NCI-H1436 treated with DMSO at 0.1 percent for 48 hours (cell line): ENCODE data around the gene SPATA32.

Experiments
- DNase-seq: peaks from one replicate; lab custom pipeline; 2025; lab: John Stamatoyannopoulos, UW

Gene SPATA32

DNA sequence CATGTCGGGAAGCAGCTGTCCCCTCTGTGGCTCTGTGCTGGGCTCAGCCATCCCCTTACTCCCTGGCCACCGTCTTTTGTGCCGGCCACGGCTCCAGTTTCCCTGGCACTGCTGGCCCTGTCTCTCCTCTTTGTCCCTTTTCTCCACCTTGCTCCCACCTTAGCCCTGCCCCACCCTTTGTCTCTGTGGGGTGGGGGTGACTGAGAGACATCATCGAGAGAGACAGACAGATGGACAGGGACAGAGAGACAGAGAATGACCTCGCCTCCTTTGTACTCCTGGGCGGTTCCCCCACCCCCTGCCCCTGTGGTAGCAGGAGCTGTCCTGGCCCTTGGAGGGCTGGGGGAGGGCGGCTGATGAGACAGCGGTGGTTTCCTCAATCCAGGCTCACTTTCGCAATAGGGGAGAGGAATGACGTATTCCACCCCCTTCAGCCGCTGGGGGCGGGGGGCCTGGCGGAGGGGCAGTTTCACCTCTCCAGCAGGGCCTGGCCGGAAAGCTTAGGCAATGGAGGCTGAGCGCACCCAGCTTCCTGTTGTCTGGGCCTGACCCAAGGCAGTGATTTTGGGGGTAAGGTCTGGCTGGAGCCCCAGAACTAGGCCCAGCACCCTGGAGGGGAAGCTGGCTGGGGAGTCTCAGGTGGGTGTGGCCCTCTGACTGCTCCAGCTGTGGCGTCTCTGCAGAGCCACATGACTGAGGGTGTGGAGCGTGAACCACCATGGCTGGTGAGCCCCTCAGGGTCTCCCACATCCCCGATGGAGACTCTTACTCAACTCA is 32.9 kb downstream of the SPATA32 start:
- no peak for DNase-seq

DNA sequence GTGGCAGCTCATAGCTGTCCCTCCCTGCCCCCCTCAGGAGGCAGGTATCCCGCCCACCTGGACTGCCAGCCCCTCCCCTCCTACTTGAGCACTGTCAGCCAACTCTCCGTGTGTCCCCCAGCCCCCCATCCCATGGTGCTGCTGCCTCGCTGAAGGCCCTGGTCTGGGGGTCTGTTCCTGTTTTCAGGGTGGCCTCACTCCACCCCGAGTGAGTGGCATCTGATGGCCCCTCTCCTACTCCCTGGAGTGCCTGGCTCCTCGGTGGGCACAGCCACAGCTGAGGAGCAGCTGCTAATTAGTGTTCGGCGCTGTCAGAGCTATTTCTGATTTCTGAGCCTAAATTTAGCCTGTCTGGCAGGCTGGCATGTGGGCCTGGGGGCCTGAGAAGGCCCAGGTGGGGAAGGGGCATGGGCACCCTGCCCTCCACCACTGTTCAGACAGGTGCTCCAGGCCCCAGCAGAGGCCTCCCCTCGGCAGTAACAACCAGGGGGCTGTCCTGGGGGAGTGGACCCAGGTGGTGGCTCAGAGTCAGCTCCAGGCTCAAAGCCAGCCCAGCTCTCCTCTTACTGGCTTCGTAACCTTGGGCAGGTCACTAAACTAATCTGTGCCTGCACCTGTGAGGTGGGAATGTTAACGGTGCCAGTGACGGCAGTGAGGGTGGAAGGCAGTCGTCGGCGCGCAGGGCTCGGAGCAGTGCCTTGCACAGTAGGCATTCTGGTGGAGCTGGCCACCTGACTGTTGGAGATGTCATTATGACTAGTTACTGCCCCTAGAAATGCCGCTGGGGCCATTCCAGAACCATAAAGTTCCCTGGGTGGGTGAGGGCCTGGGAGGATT is 33.8 kb downstream of the SPATA32 start:
- no peak for DNase-seq

DNA sequence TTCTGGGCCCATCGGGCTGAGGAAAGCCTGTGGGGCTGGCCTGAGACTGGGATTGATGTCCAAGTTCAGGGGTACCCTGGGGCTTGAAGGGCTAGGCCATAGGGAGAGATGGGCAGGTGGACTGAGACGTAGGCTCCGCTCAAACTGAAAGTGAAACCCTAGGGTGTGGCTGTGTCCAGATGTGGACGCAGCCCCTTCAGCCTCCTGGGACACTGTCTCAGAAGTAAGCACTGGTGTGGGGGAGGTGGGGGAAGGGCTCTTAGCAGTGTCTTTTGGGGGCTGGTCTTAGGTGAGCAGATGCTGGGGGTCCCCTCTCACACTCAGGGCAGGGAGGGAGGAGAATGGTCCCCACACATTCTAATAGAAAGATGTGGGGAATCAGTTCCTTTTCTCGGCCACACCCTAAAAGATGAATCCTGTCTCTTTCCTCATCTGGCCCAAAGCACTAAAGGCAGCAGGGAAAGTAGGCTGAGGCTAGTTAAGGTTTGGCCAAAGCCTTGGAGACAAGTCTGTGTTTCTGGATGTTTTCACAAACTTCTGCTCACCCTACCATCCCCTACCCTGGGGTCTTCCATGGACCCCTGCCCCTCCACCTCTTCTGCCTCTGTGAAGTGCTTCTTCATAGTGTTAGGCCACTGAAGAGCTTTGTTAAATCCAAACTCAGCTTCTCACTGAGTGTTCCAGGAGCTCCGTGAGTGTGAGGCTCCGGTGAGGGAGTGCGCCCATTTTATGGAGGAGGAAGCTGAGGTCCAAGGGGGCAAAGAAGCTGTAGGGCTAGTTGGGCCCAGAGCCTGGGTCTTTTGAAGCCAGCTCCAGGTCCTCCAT is 34.6 kb downstream of the SPATA32 start:
- no peak for DNase-seq

DNA sequence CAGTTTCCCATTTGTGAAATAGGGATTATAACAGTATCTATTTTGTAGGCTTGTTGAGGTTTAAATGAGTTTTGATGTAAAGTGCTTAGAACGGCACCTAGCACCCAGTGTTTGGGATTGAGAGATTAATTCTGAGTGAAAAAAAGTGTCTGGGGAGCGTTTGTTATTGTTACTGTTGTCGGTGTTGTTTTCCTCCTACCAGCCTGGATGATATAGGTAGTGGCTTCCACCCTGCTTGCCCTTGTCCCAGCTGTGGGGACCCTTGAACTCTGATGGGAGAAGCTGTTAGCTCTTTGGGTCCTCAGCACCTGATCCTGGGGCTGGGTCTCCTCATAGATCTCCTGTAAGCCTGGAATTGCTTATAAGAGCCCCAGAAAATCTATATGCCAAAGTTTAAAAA is 35.3 kb downstream of the SPATA32 start:
- DNase-seq: no peak

DNA sequence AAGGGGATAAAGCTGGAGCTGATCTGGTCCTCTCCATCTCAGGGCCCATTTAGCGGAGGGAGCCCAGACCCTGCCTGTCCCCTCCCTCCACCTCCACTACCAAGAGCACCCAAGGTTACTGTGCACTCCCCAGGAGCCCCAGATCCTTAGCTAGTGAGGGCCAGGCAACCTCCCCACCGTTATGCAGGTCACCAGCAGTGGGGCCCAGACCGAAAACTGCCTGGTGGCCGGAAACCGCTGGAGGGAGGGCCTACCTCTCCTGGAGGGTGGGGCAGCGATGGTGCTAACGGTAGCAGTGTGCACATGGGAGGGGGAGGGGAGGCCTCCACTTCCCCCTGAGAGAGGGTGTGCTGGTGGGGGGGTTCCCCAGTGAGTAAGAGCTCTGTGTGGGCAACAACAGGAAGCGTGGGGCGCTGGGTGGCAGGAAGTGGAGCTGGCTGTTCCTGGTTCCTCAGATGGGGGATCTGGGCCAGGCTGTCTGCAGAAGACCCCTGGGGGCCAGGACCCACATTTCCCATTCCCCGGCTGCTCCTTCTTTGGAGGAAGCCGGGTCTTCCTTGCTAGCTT is 35.8 kb downstream of the SPATA32 start:
- no peak for DNase-seq

DNA sequence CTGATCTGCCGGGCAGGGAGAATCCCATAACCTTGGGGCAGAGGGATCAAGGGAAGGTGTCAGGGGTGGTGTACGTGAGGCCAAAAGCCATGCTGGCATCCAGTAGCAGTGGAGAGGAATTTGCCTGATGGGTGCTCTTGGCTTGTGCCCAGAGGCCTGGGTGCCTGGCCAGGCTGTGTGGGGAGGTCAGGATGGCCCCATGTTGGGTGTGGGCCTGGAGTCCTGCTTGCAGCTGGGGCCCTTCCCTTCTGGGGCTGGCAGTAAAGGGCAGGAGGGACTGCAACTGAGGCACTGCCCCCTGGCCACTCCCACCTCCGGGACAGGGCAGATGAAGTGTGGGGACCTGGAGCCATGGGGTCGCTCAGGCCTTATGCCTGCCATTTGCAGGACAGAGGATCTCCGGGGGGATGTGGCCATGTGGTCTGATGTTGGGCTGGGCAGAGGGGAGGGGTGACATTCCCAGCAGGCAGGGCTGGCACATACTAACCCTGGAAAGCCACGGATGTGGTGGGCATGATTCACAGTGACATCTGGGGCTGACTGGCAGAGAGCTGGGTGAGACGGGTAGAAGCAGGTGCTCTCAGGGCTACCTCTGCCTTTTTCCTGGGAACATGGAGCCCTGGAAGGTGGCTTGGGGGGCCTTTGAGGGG is 36.7 kb downstream of the SPATA32 start:
- DNase-seq: no peak

DNA sequence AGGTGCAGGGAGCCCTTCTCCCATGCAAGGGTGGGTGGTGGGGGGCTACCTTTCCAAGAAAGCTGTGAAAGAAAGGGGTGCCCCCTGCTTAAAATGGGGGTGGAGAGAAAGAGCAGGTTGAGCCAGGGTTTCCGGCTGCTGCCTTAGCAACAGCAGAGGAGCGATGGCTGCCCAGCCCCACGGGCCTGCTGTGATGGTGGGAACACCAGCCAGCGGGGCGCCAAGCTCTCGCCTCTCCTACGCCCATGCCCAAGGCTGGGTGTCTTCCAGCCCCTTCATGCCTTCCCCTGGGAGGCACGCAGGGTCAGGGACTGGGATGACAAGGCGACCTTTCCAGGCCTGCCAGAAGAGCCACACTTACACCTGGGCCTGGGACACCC is 37.2 kb downstream of the SPATA32 start:
- no peak for DNase-seq

DNA sequence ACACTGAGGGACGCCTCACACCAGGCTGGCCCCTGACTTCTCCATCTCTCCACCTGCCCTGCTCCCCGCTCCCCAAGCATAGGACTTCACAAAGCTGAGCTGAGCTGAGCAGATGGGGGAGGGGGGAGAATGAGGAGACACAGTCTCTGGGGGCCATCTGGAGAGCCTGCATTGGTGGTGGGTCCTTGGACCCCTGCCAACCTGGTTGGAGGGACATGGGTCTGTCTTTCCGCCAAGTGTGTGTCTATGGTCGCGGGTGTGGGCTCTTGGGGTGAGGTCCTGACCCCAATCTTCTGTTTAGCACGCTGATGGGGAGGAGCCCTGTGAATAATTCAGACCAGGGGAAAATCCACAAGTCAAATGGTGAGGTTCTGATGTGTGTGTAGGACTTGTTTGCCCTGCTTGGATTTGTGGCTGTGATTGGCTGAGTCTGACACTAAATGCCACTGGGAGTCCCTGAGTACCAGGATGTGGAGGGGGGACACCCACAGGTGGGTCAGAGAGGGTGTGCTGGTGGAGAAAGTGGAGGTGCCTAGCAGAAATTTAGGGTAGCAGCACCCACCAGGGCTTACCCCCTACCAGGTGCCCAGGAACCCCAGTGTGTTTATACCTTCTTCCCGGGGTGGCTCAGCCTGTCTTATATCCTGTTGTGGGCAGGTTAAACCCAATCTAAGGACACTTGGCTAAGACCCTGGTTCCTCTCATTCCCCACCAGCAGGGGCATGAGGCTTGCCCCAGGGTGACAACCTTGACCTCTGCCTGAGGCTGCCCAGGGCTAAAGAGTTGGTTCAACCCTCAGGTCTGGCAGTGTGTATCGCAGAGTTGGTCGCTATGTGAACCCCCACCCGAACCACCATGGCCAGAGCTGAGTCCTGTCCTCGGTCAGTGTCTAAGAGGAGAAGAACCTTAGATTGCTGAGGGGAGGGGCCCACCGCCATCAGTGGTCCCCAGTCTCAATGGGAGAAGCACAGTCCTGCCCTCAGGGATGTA is 38.1 kb downstream of the SPATA32 start:
- no peak for DNase-seq

DNA sequence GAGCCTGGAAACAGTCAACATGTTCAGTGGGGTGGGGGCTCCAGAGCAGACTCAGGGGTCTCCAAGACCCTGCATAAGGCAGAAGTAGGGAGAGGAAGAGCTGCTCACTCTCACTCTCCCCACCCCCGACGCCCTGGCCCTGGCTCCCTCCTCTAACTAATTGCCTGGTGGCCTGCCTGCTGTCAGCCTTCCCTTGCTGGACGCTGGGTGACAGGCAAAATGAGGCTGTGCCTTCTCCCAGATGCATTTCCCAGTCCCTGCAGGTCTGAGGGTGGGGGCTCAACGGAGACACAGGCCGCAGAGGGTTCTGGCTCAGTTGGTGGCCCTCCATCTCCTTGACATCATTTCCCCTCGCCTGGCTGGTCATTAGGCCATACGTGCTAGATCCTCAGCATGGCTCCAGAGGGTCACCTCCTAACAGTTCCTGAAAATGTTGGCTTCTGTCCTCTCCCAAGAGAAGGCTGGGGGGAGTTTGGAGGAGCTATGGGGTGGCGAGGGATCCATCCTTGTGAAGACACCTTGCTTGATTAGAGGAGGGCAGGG is 38.8 kb downstream of the SPATA32 start:
- no peak for DNase-seq

DNA sequence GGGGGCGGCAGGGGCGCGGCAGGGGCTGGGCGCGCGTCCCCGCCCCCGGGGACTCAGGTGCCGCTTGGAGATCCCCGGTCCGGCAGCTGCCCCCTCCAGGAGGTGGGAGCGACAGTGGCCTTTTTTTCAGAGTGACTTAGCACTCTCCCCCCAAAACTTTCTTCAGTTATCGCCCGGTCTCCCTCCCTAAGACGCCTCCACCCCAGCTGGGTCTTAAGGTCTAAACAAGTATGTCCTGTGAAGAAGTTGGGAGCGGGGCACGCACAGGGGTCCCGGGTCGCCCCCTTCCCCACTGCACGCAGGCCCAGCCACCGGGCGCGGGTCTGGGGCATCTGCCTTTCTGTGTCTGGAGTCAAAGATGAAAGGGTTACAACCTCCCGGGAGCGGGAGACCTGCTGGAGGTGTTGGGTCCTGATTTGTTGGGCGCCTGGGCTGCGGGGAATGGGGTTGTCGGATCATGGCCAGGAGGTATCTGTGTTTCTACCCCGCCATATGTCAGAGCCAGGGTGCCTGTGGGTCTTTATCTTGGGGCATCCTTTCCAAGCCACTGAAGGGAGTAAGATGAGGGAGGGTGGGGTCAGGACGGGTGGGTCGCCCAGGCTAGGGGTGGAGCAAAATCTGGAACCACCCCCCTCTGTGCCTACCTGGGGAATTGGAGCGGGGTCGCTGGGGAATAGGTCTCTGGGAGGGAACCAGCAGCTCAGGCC is 39.5 kb downstream of the SPATA32 start:
- DNase-seq: no peak

DNA sequence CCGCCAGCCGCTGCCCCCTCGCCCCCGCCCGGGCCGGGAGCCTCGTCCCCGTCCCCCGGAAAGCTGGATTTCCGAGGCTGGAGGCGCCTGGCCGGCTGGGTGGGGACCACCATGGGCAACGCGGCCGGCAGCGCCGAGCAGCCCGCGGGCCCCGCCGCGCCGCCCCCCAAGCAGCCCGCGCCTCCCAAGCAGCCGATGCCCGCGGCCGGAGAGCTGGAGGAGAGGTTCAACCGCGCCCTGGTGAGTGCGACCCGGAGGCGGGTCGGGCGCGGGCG is 39.9 kb downstream of the SPATA32 start:
- DNase-seq: no peak

DNA sequence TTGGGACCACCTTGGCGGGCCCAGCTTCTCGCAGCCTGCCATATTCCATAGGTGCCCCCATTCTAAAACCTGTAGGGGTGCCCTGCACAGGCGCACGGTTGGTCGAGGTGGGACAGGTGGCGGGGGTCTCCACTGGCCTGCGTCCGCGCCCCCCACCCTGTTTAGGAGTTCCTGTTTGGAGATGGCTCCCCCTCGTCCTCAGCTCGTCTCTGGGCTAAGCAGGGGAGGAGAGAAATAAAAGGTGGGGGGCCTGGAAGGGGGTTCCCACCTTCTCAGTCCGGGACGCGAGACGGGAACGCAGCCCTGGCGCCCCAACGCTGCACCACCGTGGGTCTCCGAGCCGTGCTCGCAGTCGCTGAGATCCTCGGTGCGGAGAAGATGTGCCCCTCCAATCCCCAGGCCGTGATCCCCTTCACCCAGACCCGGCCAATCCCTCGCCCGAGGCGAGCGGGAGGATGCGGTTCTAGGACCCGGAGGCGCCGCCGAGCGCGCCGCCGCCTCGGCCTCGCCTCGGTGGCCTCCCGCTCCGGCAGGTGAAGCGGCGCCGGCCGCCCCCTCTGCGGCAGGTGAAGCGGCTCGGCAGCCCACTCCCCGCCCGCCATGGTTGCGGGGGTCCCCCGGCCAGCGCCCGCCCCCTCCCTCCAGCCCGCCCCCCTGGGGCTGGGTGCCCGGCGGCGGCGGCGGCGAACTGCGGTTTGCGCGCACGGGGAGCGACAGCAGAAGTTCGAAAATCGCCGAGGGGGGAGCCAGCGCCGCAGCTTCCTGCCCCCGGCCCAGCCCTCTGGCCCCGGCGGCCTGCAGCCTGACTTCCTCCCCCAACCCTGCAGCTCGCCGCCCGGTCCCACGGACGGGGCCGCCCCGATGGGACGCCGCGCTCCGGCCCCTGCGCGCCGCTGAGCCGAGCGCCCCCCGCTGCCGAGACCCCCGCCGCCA is 40.5 kb downstream of the SPATA32 start, which contains the start of gene FMNL1:
Gene FMNL1, plus strand, starts transcription at position 805 of the 933 bp plus-strand sequence. CDS start 240 bp downstream, outside the sequence.
- DNase-seq: no peak

DNA sequence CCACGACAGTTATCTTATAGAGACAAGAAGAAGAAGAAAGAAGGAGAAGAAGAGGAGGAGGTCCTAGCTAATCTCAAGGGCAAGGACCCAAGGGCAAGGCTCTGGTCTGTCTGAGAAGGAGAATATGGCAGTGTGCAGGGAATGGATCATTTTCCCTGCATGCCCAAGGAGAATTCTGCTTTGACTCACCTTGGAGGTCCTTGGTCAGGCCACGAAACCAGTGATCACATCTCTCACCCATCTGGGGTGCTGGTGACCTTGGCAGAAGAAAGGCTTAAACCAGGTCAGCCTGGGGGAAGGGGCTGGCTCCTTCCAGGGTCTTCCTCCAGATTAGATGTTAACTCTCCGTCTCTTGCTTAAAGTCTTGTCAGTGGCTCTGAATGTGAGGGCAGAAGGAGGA is 41.8 kb downstream of the SPATA32 start:
- no peak for DNase-seq

DNA sequence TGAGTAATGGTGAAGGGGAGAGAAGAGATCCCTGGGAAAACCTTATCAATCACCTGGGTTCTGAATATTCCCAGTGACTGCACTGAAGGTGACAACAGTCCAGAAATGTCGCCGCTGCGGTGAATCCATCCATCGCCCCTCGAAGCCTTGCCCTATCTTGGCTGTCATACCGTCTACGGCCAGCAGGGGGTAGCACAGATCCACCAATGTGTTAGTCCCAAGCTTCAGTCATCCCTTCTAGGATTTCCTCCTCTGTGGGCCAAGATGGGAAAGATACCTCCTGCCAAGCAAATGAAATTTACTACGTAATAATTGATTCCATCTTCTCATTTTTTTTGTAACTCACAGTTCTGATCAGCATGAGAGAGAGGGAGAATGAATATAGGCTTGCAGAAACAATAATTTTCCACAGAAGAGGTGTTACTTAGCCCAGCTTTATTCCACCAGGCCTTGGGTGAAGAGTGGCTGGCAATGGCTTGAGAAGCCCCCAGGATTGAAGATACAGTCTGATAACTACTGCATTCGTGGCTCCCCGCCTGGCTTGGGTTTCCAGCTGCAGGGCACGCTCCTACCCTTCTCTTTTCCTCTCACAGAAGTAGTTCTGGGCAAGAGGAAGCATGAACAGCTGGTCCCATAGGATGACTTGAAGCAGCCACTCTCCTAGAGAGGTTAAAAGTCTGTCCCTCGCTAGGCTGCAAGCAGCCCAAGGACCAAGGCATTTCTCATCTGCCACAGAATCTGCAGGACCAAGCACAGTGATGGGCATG is 42.8 kb downstream of the SPATA32 start:
- DNase-seq: peak; percentile 38
